Suprapubic skin (tissue), 3 donors: ENCODE data around the gene KCTD17.

Source experiments
- POLR2A ChIP-seq, 2 donors: fragments of 450-650 bp; IDR thresholded peaks; one replicate each; pipeline ENCODE4 v1.6.1; 2017; ENCODE audit warnings: antibody characterized with exemption in 2 of 2, mild to moderate bottlenecking in 2 of 2, moderate library complexity in 2 of 2
- TF ChIP-seq, protein P1 (sequence below), 2 donors: fragments of 200-600 bp in 1 of 2; fragments of 450-650 bp in 1 of 2; sonication (generic) in 1 of 2; IDR thresholded peaks; one replicate each; pipeline ENCODE4 v1.5.1; 2016 to 2019; ENCODE audit warnings: antibody characterized with exemption in 2 of 2, mild to moderate bottlenecking in 1 of 2, moderate library complexity in 1 of 2

GRCh38 chr22:37014835-37015586, 36.5 kb upstream of the KCTD17 start:
- no peak for TF ChIP-seq POLR2A (IDR thresholded peaks at IDR 0.05)
- TF ChIP-seq, protein P1, sequence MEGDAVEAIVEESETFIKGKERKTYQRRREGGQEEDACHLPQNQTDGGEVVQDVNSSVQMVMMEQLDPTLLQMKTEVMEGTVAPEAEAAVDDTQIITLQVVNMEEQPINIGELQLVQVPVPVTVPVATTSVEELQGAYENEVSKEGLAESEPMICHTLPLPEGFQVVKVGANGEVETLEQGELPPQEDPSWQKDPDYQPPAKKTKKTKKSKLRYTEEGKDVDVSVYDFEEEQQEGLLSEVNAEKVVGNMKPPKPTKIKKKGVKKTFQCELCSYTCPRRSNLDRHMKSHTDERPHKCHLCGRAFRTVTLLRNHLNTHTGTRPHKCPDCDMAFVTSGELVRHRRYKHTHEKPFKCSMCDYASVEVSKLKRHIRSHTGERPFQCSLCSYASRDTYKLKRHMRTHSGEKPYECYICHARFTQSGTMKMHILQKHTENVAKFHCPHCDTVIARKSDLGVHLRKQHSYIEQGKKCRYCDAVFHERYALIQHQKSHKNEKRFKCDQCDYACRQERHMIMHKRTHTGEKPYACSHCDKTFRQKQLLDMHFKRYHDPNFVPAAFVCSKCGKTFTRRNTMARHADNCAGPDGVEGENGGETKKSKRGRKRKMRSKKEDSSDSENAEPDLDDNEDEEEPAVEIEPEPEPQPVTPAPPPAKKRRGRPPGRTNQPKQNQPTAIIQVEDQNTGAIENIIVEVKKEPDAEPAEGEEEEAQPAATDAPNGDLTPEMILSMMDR (IDR thresholded peaks at IDR 0.05), result no peak
